ENCODE results near the gene DENND4A.

Gene DENND4A

GRCh38 chr15:65792138-65792987, at the start of gene DENND4A:
TSS of gene DENND4A (minus strand) at chr15:65792293. CDS start at chr15:65756450, 35,843 bp downstream.
- Histone ChIP-seq H2AFZ (ENCODE audit: low read depth, low read length) (peak within 1 kb of the TSS; percentile 95), H3K27me3 (ENCODE audit: insufficient read depth, low read length) (no peaks in the 10 kb centered on the region)

GRCh38 chr15:65841121-65841930, 49.2 kb upstream of the DENND4A start:
- Histone ChIP-seq H3K27me3 (ENCODE audit: insufficient read depth, low read length) (no peaks in the 10 kb centered on the region), H3K4me1 (ENCODE audit: insufficient read depth, low read length) (no peaks in the 10 kb centered on the region), H2AFZ (ENCODE audit: low read depth, low read length) (no peak overlapping the region), H3K9me3 (ENCODE audit: low read length) (no peaks in the 10 kb centered on the region), H3K36me3 (ENCODE audit: insufficient read depth, low read length) (no peaks in the 10 kb centered on the region), H3K4me3 (ENCODE audit: low read length) (no peak overlapping the region)

More at GRCh38 chr15:65792138-65792987, at the start of gene DENND4A:
- no peaks in the 10 kb centered on the region for H3K36me3 ChIP-seq (ENCODE audit: insufficient read depth, low read length)
- no peaks in the 10 kb centered on the region for H3K9me3 ChIP-seq (ENCODE audit: low read length)
- H3K4me3 ChIP-seq (ENCODE audit: low read length), result peak within 1 kb of the TSS; percentile 85
- peaks cover 23% of the 10 kb centered on the region for H3K4me1 ChIP-seq (ENCODE audit: insufficient read depth, low read length)

- H2AFZ ChIP-seq (ENCODE audit: low read depth, low read length), result no peak overlapping the region
- no peaks in the 10 kb centered on the region for H3K27me3 ChIP-seq (ENCODE audit: insufficient read depth, low read length)
- no peaks in the 10 kb centered on the region for H3K36me3 ChIP-seq (ENCODE audit: insufficient read depth, low read length)
- no peak overlapping the region for H3K4me3 ChIP-seq (ENCODE audit: low read length)
- no peaks in the 10 kb centered on the region for H3K9me3 ChIP-seq (ENCODE audit: low read length)
- no peaks in the 10 kb centered on the region for H3K4me1 ChIP-seq (ENCODE audit: insufficient read depth, low read length)
Measured at GRCh38 chr15:65839985-65840384, 47.9 kb upstream of the DENND4A start.

GRCh38 chr15:65839354-65839901, 47.3 kb upstream of the DENND4A start:
- Histone ChIP-seq H2AFZ (ENCODE audit: low read depth, low read length) (no peak overlapping the region), H3K9me3 (ENCODE audit: low read length) (no peaks in the 10 kb centered on the region), H3K4me1 (ENCODE audit: insufficient read depth, low read length) (no peaks in the 10 kb centered on the region), H3K27me3 (ENCODE audit: insufficient read depth, low read length) (no peaks in the 10 kb centered on the region), H3K36me3 (ENCODE audit: insufficient read depth, low read length) (no peaks in the 10 kb centered on the region), H3K4me3 (ENCODE audit: low read length) (no peak overlapping the region)

GRCh38 chr15:65837301-65838294, 45.5 kb upstream of the DENND4A start:
- Histone ChIP-seq H3K4me3 (ENCODE audit: low read length) (no peak overlapping the region), H3K27me3 (ENCODE audit: insufficient read depth, low read length) (no peaks in the 10 kb centered on the region), H3K4me1 (ENCODE audit: insufficient read depth, low read length) (peaks cover 7% of the 10 kb centered on the region), H3K36me3 (ENCODE audit: insufficient read depth, low read length) (no peaks in the 10 kb centered on the region), H3K9me3 (ENCODE audit: low read length) (no peaks in the 10 kb centered on the region), H2AFZ (ENCODE audit: low read depth, low read length) (no peak overlapping the region)

- Histone ChIP-seq H3K36me3 (ENCODE audit: insufficient read depth, low read length) (no peaks in the 10 kb centered on the region), H3K4me3 (ENCODE audit: low read length) (no peak overlapping the region), H2AFZ (ENCODE audit: low read depth, low read length) (no peak overlapping the region), H3K4me1 (ENCODE audit: insufficient read depth, low read length) (peaks cover 11% of the 10 kb centered on the region), H3K9me3 (ENCODE audit: low read length) (no peaks in the 10 kb centered on the region), H3K27me3 (ENCODE audit: insufficient read depth, low read length) (no peaks in the 10 kb centered on the region)
Measured at GRCh38 chr15:65836665-65837064, 44.6 kb upstream of the DENND4A start.

- Histone ChIP-seq H3K4me1 (ENCODE audit: insufficient read depth, low read length) (peaks cover 11% of the 10 kb centered on the region), H3K9me3 (ENCODE audit: low read length) (no peaks in the 10 kb centered on the region), H3K27me3 (ENCODE audit: insufficient read depth, low read length) (no peaks in the 10 kb centered on the region), H2AFZ (ENCODE audit: low read depth, low read length) (no peak overlapping the region), H3K4me3 (ENCODE audit: low read length) (no peak overlapping the region), H3K36me3 (ENCODE audit: insufficient read depth, low read length) (no peaks in the 10 kb centered on the region)
Measured at GRCh38 chr15:65835447-65835846, 43.4 kb upstream of the DENND4A start.

- Histone ChIP-seq H3K36me3 (ENCODE audit: insufficient read depth, low read length) (no peaks in the 10 kb centered on the region), H3K4me3 (ENCODE audit: low read length) (no peak overlapping the region), H2AFZ (ENCODE audit: low read depth, low read length) (no peak overlapping the region), H3K9me3 (ENCODE audit: low read length) (no peaks in the 10 kb centered on the region), H3K27me3 (ENCODE audit: insufficient read depth, low read length) (no peaks in the 10 kb centered on the region), H3K4me1 (ENCODE audit: insufficient read depth, low read length) (peaks cover 11% of the 10 kb centered on the region)
Measured at GRCh38 chr15:65834603-65835282, 42.6 kb upstream of the DENND4A start.

GRCh38 chr15:65833501-65834205, 41.6 kb upstream of the DENND4A start:
- Histone ChIP-seq H2AFZ (ENCODE audit: low read depth, low read length) (peak overlapping the region; percentile 98), H3K36me3 (ENCODE audit: insufficient read depth, low read length) (no peaks in the 10 kb centered on the region), H3K4me3 (ENCODE audit: low read length) (peak overlapping the region; percentile 36)

GRCh38 chr15:65832549-65833364, 40.7 kb upstream of the DENND4A start:
- no peaks in the 10 kb centered on the region for H3K36me3 ChIP-seq (ENCODE audit: insufficient read depth, low read length)
- H2AFZ ChIP-seq (ENCODE audit: low read depth, low read length), result peak overlapping the region; percentile 98
- H3K9me3 ChIP-seq (ENCODE audit: low read length), result no peaks in the 10 kb centered on the region
- H3K4me3 ChIP-seq (ENCODE audit: low read length), result peak overlapping the region; percentile 36
- peaks cover 11% of the 10 kb centered on the region for H3K4me1 ChIP-seq (ENCODE audit: insufficient read depth, low read length)
- H3K27me3 ChIP-seq (ENCODE audit: insufficient read depth, low read length), result no peaks in the 10 kb centered on the region

More at GRCh38 chr15:65833501-65834205, 41.6 kb upstream of the DENND4A start:
- Histone ChIP-seq H3K4me1 (ENCODE audit: insufficient read depth, low read length) (peaks cover 11% of the 10 kb centered on the region), H3K9me3 (ENCODE audit: low read length) (no peaks in the 10 kb centered on the region), H3K27me3 (ENCODE audit: insufficient read depth, low read length) (no peaks in the 10 kb centered on the region)
